ENCODE results near the gene CEP112. TPM values are rescaled to one million over a fixed set of nuclear protein-coding genes. Genes with fewer than 3 reads are reported as not detected.

Gene CEP112
- total and polyA plus RNA-seq, 2 of the 4 experiments (the other 2 are of a cell fraction): 2.5 to 5.6 TPM

DNA sequence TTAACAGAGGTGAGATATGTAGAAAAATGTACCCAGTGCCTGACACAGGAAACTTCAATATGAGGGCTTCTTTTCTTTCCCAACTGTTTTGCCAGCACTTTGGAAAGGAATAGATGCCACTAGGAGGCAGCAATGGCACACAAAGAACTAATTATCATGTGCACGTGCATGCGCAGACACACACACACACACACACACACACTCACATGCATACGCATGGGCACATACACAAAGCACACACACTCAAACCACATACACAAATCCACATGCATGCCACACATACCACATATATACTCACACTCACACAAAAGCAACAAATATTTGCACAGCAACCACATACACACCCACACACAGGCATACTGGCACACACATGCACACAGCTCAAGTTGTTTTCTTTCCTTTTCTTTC, 8.8 kb upstream of the CEP112 start:
- no peak overlapping the region for H3K56ac ChIP-seq (ENCODE audit: extremely low read depth, insufficient read depth, low read length)
- intact Hi-C loops (cut with micrococcal nuclease) (loop anchor here (1.0 to 5.0 kb wide), 3 partner anchors 367 to 707 kb away; no protein-coding TSS in a partner anchor), in situ Hi-C loops (cut with MboI; ENCODE audit: low sequenced_read_pairs) (no loop called here), dilution Hi-C loops (cut with HindIII; ENCODE audit: low sequenced_read_pairs, unreplicated experiment) (no loop called here)
- peak; percentile 77 for ATAC-seq (ENCODE audit: low read depth)
- H2AK9ac ChIP-seq (replicated peaks; ENCODE audit: low read depth, low read length, poor library complexity): no peak overlapping the region
- H3K27me3 ChIP-seq (ENCODE audit: control insufficient read depth, insufficient read depth, low read length): no peaks in the 10 kb centered on the region
- BruUV-seq (replicated peaks): no TSS peak
- ChIA-PET POLR2A (ENCODE audit: unreplicated experiment) (no interaction called here), CTCF (interaction anchor here (0.6 to 1.2 kb wide), 6 partner anchors 253 to 529 kb away, joined by 3 to 4 read pairs (median 3); no protein-coding TSS in a partner anchor)
- no peak overlapping the region for H3K14ac ChIP-seq (replicated peaks; ENCODE audit: low read depth, low read length)
- H4K91ac ChIP-seq (ENCODE audit: insufficient read depth, low read depth, low read length): no peak overlapping the region
- no peak overlapping the region for H4K5ac ChIP-seq (ENCODE audit: low read depth, low read length)
- H3K4ac ChIP-seq (ENCODE audit: low read depth, low read length): no peak overlapping the region
- H4K8ac ChIP-seq (ENCODE audit: low read depth in 2 of 2, low read length in 2 of 2): no peak overlapping the region
- H2AK5ac ChIP-seq (ENCODE audit: low read depth, low read length): no peak overlapping the region; the same call in 1 of the 2 replicates
- peak; percentile 83 for DNase-seq
- no peak overlapping the region for H2BK120ac ChIP-seq (ENCODE audit: low read depth, low read length)
- H3K36me3 ChIP-seq (ENCODE audit: control insufficient read depth, insufficient read depth, low read length): no peaks in the 10 kb centered on the region
- no peak overlapping the region for H3K9ac ChIP-seq (ENCODE audit: low read depth, low read length)
- H3K4me1 ChIP-seq (ENCODE audit: control insufficient read depth, insufficient read depth, low read length): no peaks in the 10 kb centered on the region
- no peaks in the 10 kb centered on the region; a peak in 1 of 4 replicates for H3K79me1 ChIP-seq (ENCODE audit: low read depth in 1 of 2, low read length in 2 of 2)
- peak overlapping the region; percentile 6 for H2BK5ac ChIP-seq (ENCODE audit: low read depth, low read length, poor library complexity, severe bottlenecking)
- H2BK20ac ChIP-seq (ENCODE audit: low read depth, low read length): no peak overlapping the region
- peak overlapping the region; percentile 9 for H2AFZ ChIP-seq (replicated peaks; ENCODE audit: low read length, poor library complexity)
- no peak overlapping the region for H3K27ac ChIP-seq (ENCODE audit: insufficient read depth, low read length)
- no peak overlapping the region for H3K4me3 ChIP-seq (ENCODE audit: insufficient read depth, low read depth, low read length)
- H3K9me3 ChIP-seq (ENCODE audit: control insufficient read depth, insufficient read depth, low read length): no peaks in the 10 kb centered on the region
- H2BK15ac ChIP-seq (ENCODE audit: low read depth, low read length): no peak overlapping the region
- H3K23ac ChIP-seq (ENCODE audit: low read depth, low read length): no peak overlapping the region; the same call in 1 of the 2 replicates
- no peak for TF ChIP-seq RFX5 (IDR thresholded peaks at IDR 0.05; ENCODE audit: low read depth, low read length)
- peak; percentile 100 for TF ChIP-seq BHLHE40 (IDR thresholded peaks at IDR 0.05; ENCODE audit: low read depth, low read length)
- TF ChIP-seq, protein P1, sequence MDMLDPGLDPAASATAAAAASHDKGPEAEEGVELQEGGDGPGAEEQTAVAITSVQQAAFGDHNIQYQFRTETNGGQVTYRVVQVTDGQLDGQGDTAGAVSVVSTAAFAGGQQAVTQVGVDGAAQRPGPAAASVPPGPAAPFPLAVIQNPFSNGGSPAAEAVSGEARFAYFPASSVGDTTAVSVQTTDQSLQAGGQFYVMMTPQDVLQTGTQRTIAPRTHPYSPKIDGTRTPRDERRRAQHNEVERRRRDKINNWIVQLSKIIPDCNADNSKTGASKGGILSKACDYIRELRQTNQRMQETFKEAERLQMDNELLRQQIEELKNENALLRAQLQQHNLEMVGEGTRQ (IDR thresholded peaks at IDR 0.05; ENCODE audit: low read depth, low read length): no peak; the same call in 1 of the 2 replicates
- TF ChIP-seq POLR2A (IDR thresholded peaks at IDR 0.05; ENCODE audit: low read depth, low read length): no peak
- TF ChIP-seq MXI1 (IDR thresholded peaks at IDR 0.05; ENCODE audit: borderline replicate concordance, low read depth, low read length): 0 out of 2 replicates have a peak, but pooled peaks have one; percentile 19
- no peak for TF ChIP-seq MAFK (IDR thresholded peaks at IDR 0.05; ENCODE audit: low read depth, low read length)
- TF ChIP-seq RCOR1 (IDR thresholded peaks at IDR 0.05; ENCODE audit: insufficient replicate concordance, low read length): no peak
- TF ChIP-seq MAZ (IDR thresholded peaks at IDR 0.05; ENCODE audit: borderline replicate concordance, low read depth, low read length): no peak
- TF ChIP-seq CHD1 (IDR thresholded peaks at IDR 0.05; ENCODE audit: low read depth, low read length): no peak
- TF ChIP-seq RAD21 (IDR thresholded peaks at IDR 0.05; ENCODE audit: low read length): peak; percentile 85
- TF ChIP-seq CEBPB (IDR thresholded peaks at IDR 0.05; ENCODE audit: low read depth, low read length): no peak
- TF ChIP-seq SMC3 (IDR thresholded peaks at IDR 0.05; ENCODE audit: low read depth, low read length): peak; percentile 75
- no peak for TF ChIP-seq FOS (IDR thresholded peaks at IDR 0.05; ENCODE audit: low read depth, low read length)
- TF ChIP-seq NFE2L2 (IDR thresholded peaks at IDR 0.05; ENCODE audit: low read depth, low read length): no peak
- TF ChIP-seq, protein P2, sequence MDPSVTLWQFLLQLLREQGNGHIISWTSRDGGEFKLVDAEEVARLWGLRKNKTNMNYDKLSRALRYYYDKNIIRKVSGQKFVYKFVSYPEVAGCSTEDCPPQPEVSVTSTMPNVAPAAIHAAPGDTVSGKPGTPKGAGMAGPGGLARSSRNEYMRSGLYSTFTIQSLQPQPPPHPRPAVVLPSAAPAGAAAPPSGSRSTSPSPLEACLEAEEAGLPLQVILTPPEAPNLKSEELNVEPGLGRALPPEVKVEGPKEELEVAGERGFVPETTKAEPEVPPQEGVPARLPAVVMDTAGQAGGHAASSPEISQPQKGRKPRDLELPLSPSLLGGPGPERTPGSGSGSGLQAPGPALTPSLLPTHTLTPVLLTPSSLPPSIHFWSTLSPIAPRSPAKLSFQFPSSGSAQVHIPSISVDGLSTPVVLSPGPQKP (IDR thresholded peaks at IDR 0.05; ENCODE audit: borderline replicate concordance, low read depth, low read length): no peak
- TF ChIP-seq, protein P3, sequence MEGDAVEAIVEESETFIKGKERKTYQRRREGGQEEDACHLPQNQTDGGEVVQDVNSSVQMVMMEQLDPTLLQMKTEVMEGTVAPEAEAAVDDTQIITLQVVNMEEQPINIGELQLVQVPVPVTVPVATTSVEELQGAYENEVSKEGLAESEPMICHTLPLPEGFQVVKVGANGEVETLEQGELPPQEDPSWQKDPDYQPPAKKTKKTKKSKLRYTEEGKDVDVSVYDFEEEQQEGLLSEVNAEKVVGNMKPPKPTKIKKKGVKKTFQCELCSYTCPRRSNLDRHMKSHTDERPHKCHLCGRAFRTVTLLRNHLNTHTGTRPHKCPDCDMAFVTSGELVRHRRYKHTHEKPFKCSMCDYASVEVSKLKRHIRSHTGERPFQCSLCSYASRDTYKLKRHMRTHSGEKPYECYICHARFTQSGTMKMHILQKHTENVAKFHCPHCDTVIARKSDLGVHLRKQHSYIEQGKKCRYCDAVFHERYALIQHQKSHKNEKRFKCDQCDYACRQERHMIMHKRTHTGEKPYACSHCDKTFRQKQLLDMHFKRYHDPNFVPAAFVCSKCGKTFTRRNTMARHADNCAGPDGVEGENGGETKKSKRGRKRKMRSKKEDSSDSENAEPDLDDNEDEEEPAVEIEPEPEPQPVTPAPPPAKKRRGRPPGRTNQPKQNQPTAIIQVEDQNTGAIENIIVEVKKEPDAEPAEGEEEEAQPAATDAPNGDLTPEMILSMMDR (conservative IDR thresholded peaks at IDR 0.05; ENCODE audit: low read depth, low read length): peak; percentile 80
- H4K20me1 ChIP-seq (ENCODE audit: insufficient read depth, low read length): no peaks in the 10 kb centered on the region
- no peak overlapping the region for H3K4me2 ChIP-seq (ENCODE audit: low read depth, low read length)
- no peak overlapping the region for H3K18ac ChIP-seq (ENCODE audit: low read depth, low read length)
- peaks cover 3% of the 10 kb centered on the region for H3K9me1 ChIP-seq (ENCODE audit: insufficient read depth, low read length)
- WGBS, 2 experiments (ENCODE audit: extremely low coverage in 2 of 2, insufficient read length in 1 of 2): 17% methylated on average over 3 of the region's 3 CpGs; no CpG with 5 or more reads in 1 of the 2 experiments

Measured in IMR-90 (cell line).